Stimulated activated CD8-positive, alpha-beta memory T cell treated with anti-CD3 and anti-CD28 coated beads, Interleukin-12 subunit alpha, Interleukin-12 subunit beta, amount 100 ng/mL, for 1 hour (primary cell): Measurements from ENCODE around the gene USP47.
A peak's percentile ranks its signal among the peaks of the same experiment; 100 is the strongest.
"Not testable (repeated sequence)": the region's sequence is repeated elsewhere in the genome, so short reads cannot be mapped to it uniquely, and the experiment has no call there.

ENCODE experiments used
- DNase-seq: peaks from one replicate; pipeline ENCODE4 v3.0.0-alpha.2; 2020; ENCODE audit warnings: low read depth

Gene USP47

GRCh38 chr11:11831406-11831805, 10.4 kb upstream of the USP47 start:
- DNase-seq, result not testable (repeated sequence)

GRCh38 chr11:11836676-11837231, 5.0 kb upstream of the USP47 start:
- DNase-seq, result no peak

DNA sequence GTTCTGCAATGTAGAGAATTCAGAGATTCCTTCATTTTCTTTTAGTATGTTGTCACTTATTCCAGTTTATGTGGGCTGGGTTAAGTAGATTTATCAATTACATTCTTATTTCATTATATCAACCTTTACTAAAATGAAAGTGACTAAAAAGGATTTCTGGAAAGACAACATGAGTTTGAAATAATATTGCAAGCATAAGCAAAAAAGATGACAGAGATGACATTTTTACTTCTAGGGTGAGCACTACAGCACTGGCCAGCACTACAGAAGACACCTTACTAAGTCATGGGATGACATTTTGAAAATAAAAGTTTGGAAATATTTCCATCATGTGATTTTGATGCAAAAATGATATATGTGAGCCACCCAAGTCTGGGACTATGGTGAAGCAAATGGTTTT, 2.1 kb upstream of the USP47 start:
- DNase-seq, result no peak

GRCh38 chr11:11841116-11841722, 553 bp upstream of the USP47 start:
- no peak for DNase-seq

DNA sequence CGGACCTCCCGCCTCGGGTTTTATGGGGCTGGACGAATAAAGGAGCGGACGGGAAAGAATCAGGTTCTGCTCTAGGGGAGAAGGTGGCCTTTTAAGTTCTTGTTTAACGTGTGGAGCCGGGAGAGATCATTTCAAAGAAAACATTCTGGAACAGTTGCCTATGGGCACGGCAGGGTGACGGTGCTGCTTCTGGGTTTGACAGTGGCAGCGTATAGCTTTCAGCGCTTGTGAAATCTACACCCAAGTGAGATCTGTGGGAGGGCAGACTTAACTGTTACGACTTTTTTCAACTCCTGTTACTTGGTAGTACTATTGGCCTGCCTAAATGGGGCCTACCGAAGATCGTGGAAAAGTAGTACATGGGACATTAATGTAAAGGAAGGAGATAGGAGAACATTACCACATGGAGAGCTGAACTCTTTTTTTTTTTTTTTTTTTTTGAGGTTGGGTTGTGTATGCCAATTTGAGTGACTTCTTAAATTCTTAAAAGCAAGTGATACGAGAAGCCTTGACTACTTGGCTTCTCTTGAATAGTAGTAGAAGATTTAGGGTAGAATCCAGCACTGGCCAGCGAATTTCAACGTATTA, 743 bp downstream of the USP47 start:
- peak; percentile 22 for DNase-seq

DNA sequence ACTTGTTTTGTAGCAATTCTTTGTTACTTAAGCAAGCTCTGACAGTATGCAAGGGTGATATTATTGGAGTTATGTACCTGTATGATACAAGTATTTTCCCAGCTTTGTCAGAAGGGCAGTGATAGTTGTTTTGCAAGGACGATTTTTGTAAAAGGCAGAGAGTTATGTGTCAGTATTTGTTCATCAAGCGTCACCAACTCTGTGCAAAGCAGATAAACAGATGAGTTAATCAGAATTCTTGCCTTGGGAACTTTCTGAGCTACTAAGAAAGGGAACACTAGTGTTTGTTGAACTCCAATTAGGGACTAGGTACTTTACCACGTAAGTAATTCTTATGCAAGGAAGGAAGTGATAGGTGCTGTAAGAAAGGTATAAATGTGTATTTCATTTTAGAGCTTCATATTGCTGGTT, 1.4 kb downstream of the USP47 start:
- DNase-seq, result no peak

DNA sequence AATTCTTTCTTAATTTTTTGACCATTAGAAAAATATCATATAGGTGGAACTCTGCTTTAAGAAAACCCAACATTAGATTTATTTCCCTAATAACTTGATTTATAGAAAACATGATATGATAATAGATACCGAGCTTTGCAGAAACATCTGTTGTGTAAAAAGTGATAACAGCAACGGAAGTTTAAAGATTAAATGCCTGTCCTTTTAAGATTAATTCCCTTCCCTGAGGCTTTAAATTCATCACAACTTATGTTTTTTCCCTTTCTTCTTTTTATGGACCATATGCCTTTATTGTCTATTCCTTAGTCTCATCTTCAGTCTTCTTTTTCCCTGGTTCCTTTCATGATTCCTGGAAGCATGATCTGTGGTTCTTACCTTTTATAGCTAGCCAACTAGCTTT, 1.9 kb downstream of the USP47 start:
- no peak for DNase-seq

DNA sequence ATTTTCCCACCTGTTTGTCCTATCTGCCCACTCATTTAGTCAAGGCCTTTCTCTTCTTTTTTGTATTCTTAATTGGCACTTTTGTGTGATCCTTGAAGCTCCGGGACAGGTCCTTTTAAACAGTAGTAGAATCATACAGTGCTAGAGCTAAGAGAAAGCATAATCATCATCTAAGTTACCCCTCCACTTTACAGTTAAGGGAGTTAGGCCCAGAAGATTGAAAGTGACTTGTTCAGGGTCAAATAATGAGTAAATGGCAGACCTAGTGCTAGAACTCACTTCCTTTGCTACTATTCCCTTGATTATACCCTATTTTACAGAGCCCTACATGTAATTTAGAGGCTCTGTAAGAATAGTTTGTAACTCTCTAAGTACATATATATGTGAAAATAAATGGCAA, 2.5 kb downstream of the USP47 start:
- no peak for DNase-seq

DNA sequence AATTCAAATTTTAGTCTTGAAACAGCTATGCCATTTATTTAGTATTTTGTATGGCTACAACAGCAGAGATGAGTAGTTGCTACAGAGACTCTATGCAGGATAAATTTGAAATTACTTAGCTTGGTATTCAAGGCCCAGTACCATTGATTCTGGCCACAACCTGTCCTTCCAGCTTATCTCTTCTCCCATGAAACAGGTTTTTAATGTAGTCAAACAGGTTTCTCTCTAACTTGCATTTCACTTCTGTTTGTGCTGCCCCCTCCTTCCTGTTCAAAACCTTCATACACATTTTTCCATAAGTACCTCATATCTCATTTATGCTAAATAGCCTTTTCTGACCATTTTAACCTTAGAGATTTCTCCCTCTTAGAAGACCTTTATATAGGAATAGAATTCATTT, 3.3 kb downstream of the USP47 start:
- DNase-seq, result no peak

DNA sequence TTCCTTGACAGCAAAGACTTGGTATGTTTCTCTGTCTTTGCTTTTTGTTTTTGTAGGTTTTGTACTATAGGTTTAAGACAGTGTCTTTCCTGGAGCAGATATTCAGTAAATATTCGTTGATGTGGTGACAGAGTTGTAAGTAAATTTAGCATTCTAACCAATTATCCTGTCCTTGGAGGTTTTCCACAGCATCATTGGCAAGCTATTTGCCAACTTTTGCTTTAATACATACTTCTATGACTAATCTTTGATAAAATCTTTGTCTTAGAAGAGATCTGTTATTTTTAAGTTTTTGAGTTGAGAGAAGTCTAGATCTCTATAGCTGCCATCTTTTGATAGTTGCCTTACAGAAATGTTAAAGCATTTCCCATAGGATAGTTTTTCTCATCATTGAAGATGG, 3.8 kb downstream of the USP47 start:
- DNase-seq, result no peak

DNA sequence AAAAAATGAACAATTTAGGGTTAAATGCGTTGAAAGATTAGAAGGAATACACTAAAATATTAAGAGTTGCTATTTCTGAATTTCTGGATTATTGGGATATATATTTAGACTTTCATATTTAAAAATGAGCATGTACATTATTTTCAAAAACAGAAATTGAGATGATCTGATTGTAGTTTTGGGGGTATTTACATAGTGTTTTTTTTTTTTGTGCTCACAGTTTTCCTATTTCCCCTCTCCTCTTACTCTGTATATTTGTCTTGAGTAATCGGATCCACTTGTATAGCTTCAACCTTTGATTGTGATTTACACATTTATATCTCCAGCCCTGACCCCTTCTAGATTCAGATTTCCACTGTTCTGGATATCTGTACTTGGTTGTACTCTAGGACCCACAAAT, 5.3 kb downstream of the USP47 start:
- no peak for DNase-seq

DNA sequence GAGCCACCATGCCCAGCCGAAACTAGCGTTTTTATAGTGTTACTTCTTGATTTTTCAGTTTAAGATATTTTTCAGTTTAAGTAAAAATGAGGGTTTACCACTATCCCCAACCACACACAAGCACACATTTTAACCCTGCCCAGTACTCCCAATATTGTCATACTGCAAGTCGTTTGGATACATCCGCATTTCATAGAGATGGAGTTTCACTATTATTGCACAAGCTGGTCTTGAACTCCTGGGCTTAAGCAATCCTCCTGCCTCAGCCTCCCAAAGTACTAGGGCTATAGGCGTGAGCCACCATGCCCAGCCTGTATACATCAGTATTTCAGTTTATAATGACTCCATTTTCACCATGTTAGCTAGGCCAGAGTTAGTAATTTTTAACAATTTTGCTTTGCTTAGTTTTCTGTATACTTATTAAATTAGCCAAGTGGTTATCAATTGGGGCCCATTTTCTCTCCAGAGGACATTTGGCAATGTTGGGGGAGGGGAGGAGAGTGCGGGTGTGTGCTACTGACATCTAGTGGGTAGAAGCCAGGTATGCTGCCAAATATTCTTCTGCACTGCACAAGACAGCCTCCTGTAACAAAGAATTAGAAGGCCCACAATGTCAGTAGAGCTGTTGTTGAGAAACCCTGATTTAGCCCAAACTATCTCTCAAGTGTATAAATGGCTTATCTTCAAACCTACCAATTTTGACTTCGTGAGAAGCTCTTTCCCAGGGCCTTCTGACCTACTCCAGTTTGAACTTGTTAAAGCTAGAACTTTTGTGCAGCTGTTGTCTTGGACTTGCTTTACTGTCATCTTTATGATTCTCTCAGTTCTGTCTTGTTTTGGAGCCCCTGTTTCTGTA, 7.3 kb downstream of the USP47 start:
- peak; percentile 25 for DNase-seq

- no peak for DNase-seq
Measured at GRCh38 chr11:11850668-11851067, 8.9 kb downstream of the USP47 start.

DNA sequence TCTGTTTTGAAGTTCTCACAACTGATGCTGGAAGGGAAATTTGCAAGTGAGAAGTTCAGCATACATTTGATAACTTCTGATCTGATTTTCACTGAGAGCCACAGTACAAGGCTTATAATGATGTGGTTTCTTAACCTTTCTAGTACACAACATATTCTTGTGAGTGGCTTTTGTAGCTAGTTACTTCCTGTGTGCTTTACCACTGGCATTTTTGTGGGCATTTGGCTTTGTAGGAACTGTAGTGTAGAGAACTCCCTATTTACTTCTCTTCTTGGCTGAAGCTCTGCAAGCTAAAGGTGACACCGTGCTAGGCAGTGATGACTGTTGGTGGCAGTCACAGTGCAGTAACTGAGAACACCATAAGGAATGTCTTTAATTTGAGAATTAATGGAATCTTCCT, 14.9 kb downstream of the USP47 start:
- DNase-seq, result no peak

- no peak for DNase-seq
Measured at GRCh38 chr11:11857769-11858168, 16.0 kb downstream of the USP47 start.

GRCh38 chr11:11858676-11859075, 16.9 kb downstream of the USP47 start:
- DNase-seq, result no peak

DNA sequence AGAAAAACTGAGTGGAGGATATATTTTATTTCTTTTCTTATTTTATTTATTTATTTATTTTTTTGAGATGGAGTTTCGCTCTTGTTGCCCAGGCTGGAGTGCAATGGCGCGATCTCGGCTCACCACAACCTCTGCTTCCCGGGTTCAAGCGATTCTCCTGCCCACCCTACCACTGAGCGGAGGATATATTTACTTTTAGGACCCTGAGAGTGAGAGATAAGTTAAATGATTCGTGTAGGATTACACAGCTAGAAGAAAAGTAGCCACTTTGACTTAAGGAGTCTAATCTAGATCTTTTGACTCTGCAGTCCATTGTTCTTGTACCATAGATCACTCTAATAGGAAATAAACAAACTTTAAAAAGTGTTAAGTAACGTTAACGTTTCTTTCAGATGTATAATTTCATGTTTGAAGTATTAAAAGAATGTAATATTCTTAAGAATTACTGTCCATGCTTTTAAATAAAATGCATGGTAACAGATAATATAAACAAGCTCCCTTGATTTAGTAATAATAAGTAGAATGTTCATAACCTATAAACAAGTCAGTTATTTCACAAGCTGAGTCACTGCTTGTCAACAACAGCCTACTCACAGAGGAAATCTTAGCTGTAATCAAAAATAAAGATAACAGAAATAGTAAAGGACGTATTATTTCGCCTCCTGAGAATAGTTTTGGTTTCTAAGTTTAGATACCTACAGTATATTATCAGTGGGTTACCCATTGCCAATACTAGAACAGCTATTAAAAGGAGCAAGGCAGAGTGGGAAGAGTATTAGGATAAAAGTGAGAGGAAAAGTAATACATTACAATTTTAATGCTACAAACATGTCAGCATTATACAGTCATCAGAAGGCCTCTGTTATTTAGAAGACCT, 18.6 kb downstream of the USP47 start:
- DNase-seq, result no peak

GRCh38 chr11:11862999-11863398, 21.2 kb downstream of the USP47 start:
- no peak for DNase-seq

DNA sequence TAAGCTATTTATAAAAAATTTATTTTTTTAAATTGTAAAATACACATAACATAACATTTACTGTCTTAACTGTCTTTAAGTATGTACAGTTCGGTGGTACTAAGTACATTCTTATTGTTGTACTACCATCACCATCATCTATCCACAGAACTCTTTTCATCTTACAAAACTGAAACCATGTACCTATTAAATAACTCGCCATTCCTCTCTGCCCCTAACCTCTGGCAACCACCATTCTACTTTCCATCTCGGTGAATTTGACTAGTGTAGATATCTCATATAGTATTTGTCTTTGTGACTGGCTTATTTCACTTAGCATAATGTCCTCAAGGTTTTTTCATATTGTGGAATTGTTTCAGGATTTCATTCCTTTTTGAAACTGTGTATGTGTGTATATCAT, 22.6 kb downstream of the USP47 start:
- DNase-seq, result no peak

DNA sequence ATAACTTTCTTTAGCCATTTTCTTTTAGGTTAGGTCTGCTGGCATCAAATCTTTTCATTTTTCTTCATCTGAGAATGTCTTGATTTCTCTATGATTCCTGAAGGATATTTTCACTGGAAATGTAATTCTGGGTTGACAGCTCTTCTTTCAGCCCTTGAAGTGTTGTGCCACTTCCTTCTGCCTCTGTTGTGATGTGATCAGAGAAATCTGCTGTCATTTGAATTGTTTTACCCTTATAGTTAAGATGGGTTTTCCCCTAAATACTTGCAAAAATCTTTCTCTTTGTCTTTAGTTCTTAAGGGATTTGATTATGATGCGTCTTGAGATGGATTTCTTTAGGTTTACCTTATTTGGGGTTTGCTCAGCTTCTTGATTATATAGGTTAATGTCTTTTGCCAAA, 23.0 kb downstream of the USP47 start:
- DNase-seq, result no peak

- DNase-seq, result no peak
Measured at GRCh38 chr11:11865449-11865848, 23.7 kb downstream of the USP47 start.

GRCh38 chr11:11866203-11866602, 24.4 kb downstream of the USP47 start:
- DNase-seq, result no peak
